ENCODE data around the gene FYN. TPM values are rescaled to one million over a fixed set of nuclear protein-coding genes. Genes with fewer than 3 reads are reported as not detected.

The FYN gene
- total RNA-seq, 2 donors from 2014 or later, result 25.7 to 83.1 TPM

- Histone ChIP-seq H3K9me3 (no peaks in the 10 kb centered on the region), H3K27me3 (peaks cover 3 to 10% of the 10 kb centered on the region in 2 donors), H3K4me1 (peaks cover 29% of the 10 kb centered on the region), H3K27ac (peak overlapping the region in 3 of 4 donors; percentile 7 to 47 (median 36)), H3K36me3 (replicated peaks in 1 of 2; ENCODE audit: insufficient read depth in 1 of 2, low read depth in 2 of 2) (no peaks in the 10 kb centered on the region), H3K4me3 (no peak overlapping the region)
- intact Hi-C loops (cut with DNase I), result loop anchor here (10.0 kb wide), 1 partner anchor 156 kb away; no protein-coding TSS in a partner anchor
- WGBS, 2 donors, result 8% methylated on average over 4 of the region's 4 CpGs
- TF ChIP-seq POLR2A (IDR thresholded peaks at IDR 0.05), result no peak
- no peak for TF ChIP-seq CTCF (IDR thresholded peaks at IDR 0.05)
- ATAC-seq (no peak), DNase-seq (no peak)
Observed at GRCh38 chr6:111870742-111871064, 2.5 kb downstream of the FYN start.

- peaks cover 3 to 8% of the 10 kb centered on the region in 2 donors for H3K27me3 ChIP-seq
- WGBS, 2 donors, result 28 to 33% methylated on average over 7 of the region's 7 CpGs
Observed at GRCh38 chr6:111870051-111870741, 3.1 kb downstream of the FYN start.

GRCh38 chr6:111866857-111867256, 6.4 kb downstream of the FYN start:
- Histone ChIP-seq H3K4me3 (no peak overlapping the region), H3K36me3 (replicated peaks in 1 of 2; ENCODE audit: insufficient read depth in 1 of 2, low read depth in 2 of 2) (no peaks in the 10 kb centered on the region), H3K27me3 (no peaks in the 10 kb centered on the region), H3K9me3 (no peaks in the 10 kb centered on the region), H3K4me1 (peaks cover 13% of the 10 kb centered on the region), H3K27ac (no peak overlapping the region)
- TF ChIP-seq CTCF (IDR thresholded peaks at IDR 0.05) (no peak), POLR2A (IDR thresholded peaks at IDR 0.05) (no peak)
- intact Hi-C loops (cut with DNase I), result no loop called here
- ATAC-seq (no peak), DNase-seq (no peak)
- WGBS, 2 donors, result 53 to 67% methylated on average over 2 of the region's 2 CpGs

More at GRCh38 chr6:111870051-111870741, 3.1 kb downstream of the FYN start:
- ATAC-seq, result no peak
- no peak for DNase-seq
- Histone ChIP-seq H3K4me3 (no peak overlapping the region), H3K27ac (peak overlapping the region in 3 of 4 donors; percentile 7 to 47 (median 36)), H3K9me3 (no peaks in the 10 kb centered on the region), H3K36me3 (replicated peaks in 1 of 2; ENCODE audit: insufficient read depth in 1 of 2, low read depth in 2 of 2) (no peaks in the 10 kb centered on the region), H3K4me1 (peaks cover 29% of the 10 kb centered on the region)
- TF ChIP-seq POLR2A (IDR thresholded peaks at IDR 0.05) (no peak), CTCF (IDR thresholded peaks at IDR 0.05) (no peak)
- intact Hi-C loops (cut with DNase I), result loop anchor here (10.0 kb wide), 1 partner anchor 155 kb away; no protein-coding TSS in a partner anchor

GRCh38 chr6:111865909-111866546, 7.2 kb downstream of the FYN start:
- no peaks in the 10 kb centered on the region for H3K36me3 ChIP-seq (replicated peaks in 1 of 2; ENCODE audit: insufficient read depth in 1 of 2, low read depth in 2 of 2)
- intact Hi-C loops (cut with DNase I), result no loop called here
- H3K4me1 ChIP-seq, result peaks cover 5% of the 10 kb centered on the region
- no peaks in the 10 kb centered on the region for H3K27me3 ChIP-seq
- H3K4me3 ChIP-seq, result no peak overlapping the region
- no peak for ATAC-seq
- no peak for TF ChIP-seq CTCF (IDR thresholded peaks at IDR 0.05)
- TF ChIP-seq POLR2A (IDR thresholded peaks at IDR 0.05), result no peak
- DNase-seq, result no peak
- 78 to 85% methylated on average over 8 of the region's 8 CpGs for WGBS, 2 donors
- H3K27ac ChIP-seq, result no peak overlapping the region
- no peaks in the 10 kb centered on the region for H3K9me3 ChIP-seq
